HG02938 (cell line): ENCODE results near the gene GNAZ.

Source experiments
- ATAC-seq: cut with Tn5 transposase; IDR thresholded peaks from one replicate; pipeline ENCODE4 v1.9.1; 2021; ENCODE audit warnings: mild to moderate bottlenecking, moderate library complexity; ENCODE audit not compliant: unreplicated experiment

Gene GNAZ

GRCh38 chr22:23117891-23118646, 47.8 kb downstream of the GNAZ start:
- no peak for ATAC-seq

GRCh38 chr22:23118647-23119493, 48.6 kb downstream of the GNAZ start:
- no peak for ATAC-seq

GRCh38 chr22:23119494-23120414, 49.4 kb downstream of the GNAZ start:
- no peak for ATAC-seq

- no peak for ATAC-seq
Observed at GRCh38 chr22:23120415-23120899, 50.1 kb downstream of the GNAZ start.

- no peak for ATAC-seq
Observed at GRCh38 chr22:23121000-23121421, 50.7 kb downstream of the GNAZ start.

GRCh38 chr22:23121424-23121823, 51.1 kb downstream of the GNAZ start:
- no peak for ATAC-seq

GRCh38 chr22:23122216-23122957, 52.1 kb downstream of the GNAZ start:
- no peak for ATAC-seq

- ATAC-seq, result no peak
Observed at GRCh38 chr22:23122992-23123803, 52.9 kb downstream of the GNAZ start.

GRCh38 chr22:23123804-23124254, 53.5 kb downstream of the GNAZ start:
- ATAC-seq, result no peak

GRCh38 chr22:23124611-23125511, 54.5 kb downstream of the GNAZ start:
- ATAC-seq, result no peak

- ATAC-seq, result no peak
Observed at GRCh38 chr22:23125512-23126103, 55.3 kb downstream of the GNAZ start.

GRCh38 chr22:23126165-23127054, 56.1 kb downstream of the GNAZ start:
- ATAC-seq, result no peak

GRCh38 chr22:23127055-23127756, 56.9 kb downstream of the GNAZ start:
- ATAC-seq, result no peak

GRCh38 chr22:23127788-23128187, 57.5 kb downstream of the GNAZ start:
- ATAC-seq, result no peak

- ATAC-seq, result no peak
Observed at GRCh38 chr22:23128269-23129108, 58.2 kb downstream of the GNAZ start.
